NCI-H2196 treated with DMSO at 0.1 percent for 48 hours (cell line): ENCODE results near the gene GOLGA2.

Source experiments
- DNase-seq: peaks from one replicate; lab custom pipeline; 2025; ENCODE audit not compliant: unreplicated experiment; lab: John Stamatoyannopoulos, UW

GOLGA2 gene

GRCh38 chr9:128260340-128260739 lies 15.5 kb downstream of the GOLGA2 start:
- no peak for DNase-seq

GRCh38 chr9:128259156-128259555 lies 16.7 kb downstream of the GOLGA2 start:
- no peak for DNase-seq

- DNase-seq = no peak
Observed at GRCh38 chr9:128258326-128258725, 17.5 kb downstream of the GOLGA2 start.

GRCh38 chr9:128257907-128258306 lies 17.9 kb downstream of the GOLGA2 start:
- DNase-seq = no peak

- DNase-seq = no peak
Observed at GRCh38 chr9:128257086-128257825, 18.6 kb downstream of the GOLGA2 start.

GRCh38 chr9:128254855-128255759 lies 20.7 kb downstream of the GOLGA2 start:
- no peak for DNase-seq

- no peak for DNase-seq
Observed at GRCh38 chr9:128254362-128254761, 21.4 kb downstream of the GOLGA2 start.

GRCh38 chr9:128253991-128254346 lies 21.8 kb downstream of the GOLGA2 start:
- DNase-seq = no peak

GRCh38 chr9:128253140-128253990 lies 22.4 kb downstream of the GOLGA2 start:
- DNase-seq = no peak

GRCh38 chr9:128252317-128253139 lies 23.3 kb downstream of the GOLGA2 start:
- DNase-seq = no peak

GRCh38 chr9:128251732-128252100 lies 24.1 kb downstream of the GOLGA2 start:
- no peak for DNase-seq

- no peak for DNase-seq
Observed at GRCh38 chr9:128250839-128251731, 24.7 kb downstream of the GOLGA2 start.

- peak; percentile 69 for DNase-seq
Observed at GRCh38 chr9:128249908-128250838, 25.6 kb downstream of the GOLGA2 start.

GRCh38 chr9:128249558-128249907 lies 26.3 kb downstream of the GOLGA2 start:
- no peak for DNase-seq

GRCh38 chr9:128247226-128247803 lies 28.5 kb downstream of the GOLGA2 start:
- DNase-seq = no peak

- DNase-seq = no peak
Observed at GRCh38 chr9:128246471-128246870, 29.3 kb downstream of the GOLGA2 start.

- DNase-seq = no peak
Observed at GRCh38 chr9:128245421-128246151, 30.2 kb downstream of the GOLGA2 start.

- DNase-seq = no peak
Observed at GRCh38 chr9:128244837-128245231, 31.0 kb downstream of the GOLGA2 start.
